Neural crest cell (in vitro differentiated cells): ENCODE data around the gene ZNF444. TPM values are rescaled to one million over a fixed set of nuclear protein-coding genes. Genes with fewer than 3 reads are reported as not detected.

Source experiments
- DNase-seq: peaks from one replicate; pipeline ENCODE4 v3.0.0; 2021; ENCODE audit warnings: low read depth, mixed read lengths, low spot score
- H3K27ac Mint-ChIP-seq: one replicate; pipeline ENCODE4 v1.8.0; 2021; ENCODE audit warnings: mild to moderate bottlenecking, mixed read lengths; ENCODE audit not compliant: unreplicated experiment
- H3K27me3 Mint-ChIP-seq: 2 replicates; pipeline ENCODE4 v1.8.0; 2021; ENCODE audit warnings: low read depth, mild to moderate bottlenecking, mixed read lengths
- H3K36me3 Mint-ChIP-seq: 2 replicates; pipeline ENCODE4 v1.8.0; 2021; ENCODE audit warnings: low read depth, mild to moderate bottlenecking, mixed read lengths
- H3K4me1 Mint-ChIP-seq: 2 replicates; pipeline ENCODE4 v1.8.0; 2021; ENCODE audit warnings: mixed read lengths
- H3K4me3 Mint-ChIP-seq: one replicate; pipeline ENCODE4 v1.8.0; 2021; ENCODE audit warnings: mild to moderate bottlenecking, mixed read lengths
- H3K9me3 Mint-ChIP-seq: 2 replicates; pipeline ENCODE4 v1.8.0; 2021; ENCODE audit warnings: mixed read lengths
- total RNA-seq: library from RNA; stranded (reverse); gene quantifications from 2 replicates; pipeline ENCODE4 v1.2.1, GENCODE V29; 2021
- TF ChIP-seq, protein P1 (sequence below): fragments of 200-600 bp; sonication (generic); conservative IDR thresholded peaks from 2 replicates; pipeline ENCODE4 v1.5.0; 2021; ENCODE audit warnings: antibody characterized with exemption, mild to moderate bottlenecking

Gene ZNF444
- total RNA-seq, 1 donor from 2014 or later: 51.5 TPM

DNA sequence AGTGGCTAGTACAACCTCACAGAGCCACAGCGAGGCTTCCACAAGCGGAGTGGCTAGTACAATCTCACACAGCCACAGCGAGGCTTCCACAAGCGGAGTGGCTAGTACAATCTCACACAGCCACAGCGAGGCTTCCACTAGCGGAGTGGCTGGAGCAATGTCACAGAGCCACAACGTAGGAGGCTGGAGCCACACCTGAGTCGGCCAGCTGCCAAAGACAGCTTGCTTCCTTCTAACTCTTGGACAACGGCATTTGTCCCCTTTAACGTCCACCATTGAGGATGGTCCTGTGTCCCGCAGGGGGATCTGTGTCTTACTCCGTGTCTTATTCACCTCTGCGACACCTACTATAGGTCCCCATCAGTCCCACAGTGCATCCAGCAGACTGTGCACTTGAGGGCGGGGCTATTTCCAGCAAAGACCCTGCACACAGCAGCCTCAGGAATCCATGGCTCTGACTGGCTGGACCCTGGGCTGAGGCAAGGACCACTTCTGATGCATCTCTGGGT lies 23.7 kb upstream of the ZNF444 start:
- H3K9me3 Mint-ChIP-seq: no peaks in the 10 kb centered on the region
- H3K4me1 Mint-ChIP-seq: peaks cover 47% of the 10 kb centered on the region
- DNase-seq: no peak
- no peak overlapping the region for H3K27ac Mint-ChIP-seq
- peak overlapping the region; percentile 78 for H3K4me3 Mint-ChIP-seq
- no peaks in the 10 kb centered on the region for H3K36me3 Mint-ChIP-seq
- H3K27me3 Mint-ChIP-seq: no peaks in the 10 kb centered on the region
- TF ChIP-seq, protein P1, sequence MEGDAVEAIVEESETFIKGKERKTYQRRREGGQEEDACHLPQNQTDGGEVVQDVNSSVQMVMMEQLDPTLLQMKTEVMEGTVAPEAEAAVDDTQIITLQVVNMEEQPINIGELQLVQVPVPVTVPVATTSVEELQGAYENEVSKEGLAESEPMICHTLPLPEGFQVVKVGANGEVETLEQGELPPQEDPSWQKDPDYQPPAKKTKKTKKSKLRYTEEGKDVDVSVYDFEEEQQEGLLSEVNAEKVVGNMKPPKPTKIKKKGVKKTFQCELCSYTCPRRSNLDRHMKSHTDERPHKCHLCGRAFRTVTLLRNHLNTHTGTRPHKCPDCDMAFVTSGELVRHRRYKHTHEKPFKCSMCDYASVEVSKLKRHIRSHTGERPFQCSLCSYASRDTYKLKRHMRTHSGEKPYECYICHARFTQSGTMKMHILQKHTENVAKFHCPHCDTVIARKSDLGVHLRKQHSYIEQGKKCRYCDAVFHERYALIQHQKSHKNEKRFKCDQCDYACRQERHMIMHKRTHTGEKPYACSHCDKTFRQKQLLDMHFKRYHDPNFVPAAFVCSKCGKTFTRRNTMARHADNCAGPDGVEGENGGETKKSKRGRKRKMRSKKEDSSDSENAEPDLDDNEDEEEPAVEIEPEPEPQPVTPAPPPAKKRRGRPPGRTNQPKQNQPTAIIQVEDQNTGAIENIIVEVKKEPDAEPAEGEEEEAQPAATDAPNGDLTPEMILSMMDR: no peak

- Mint-ChIP-seq H3K27ac (no peak overlapping the region), H3K27me3 (no peaks in the 10 kb centered on the region), H3K36me3 (no peaks in the 10 kb centered on the region), H3K9me3 (no peaks in the 10 kb centered on the region), H3K4me3 (peak overlapping the region; percentile 89), H3K4me1 (peaks cover 42% of the 10 kb centered on the region)
- DNase-seq: no peak
- TF ChIP-seq, protein P1: no peak
Measured at GRCh38 chr19:56117889-56118288, 23.2 kb upstream of the ZNF444 start.

- no peak for DNase-seq
- Mint-ChIP-seq H3K36me3 (no peaks in the 10 kb centered on the region), H3K4me3 (peak overlapping the region; percentile 89), H3K27ac (peak overlapping the region; percentile 57), H3K27me3 (no peaks in the 10 kb centered on the region), H3K9me3 (no peaks in the 10 kb centered on the region), H3K4me1 (peaks cover 37% of the 10 kb centered on the region)
- TF ChIP-seq, protein P1: no peak
Measured at GRCh38 chr19:56118666-56119581, 22.2 kb upstream of the ZNF444 start.

DNA sequence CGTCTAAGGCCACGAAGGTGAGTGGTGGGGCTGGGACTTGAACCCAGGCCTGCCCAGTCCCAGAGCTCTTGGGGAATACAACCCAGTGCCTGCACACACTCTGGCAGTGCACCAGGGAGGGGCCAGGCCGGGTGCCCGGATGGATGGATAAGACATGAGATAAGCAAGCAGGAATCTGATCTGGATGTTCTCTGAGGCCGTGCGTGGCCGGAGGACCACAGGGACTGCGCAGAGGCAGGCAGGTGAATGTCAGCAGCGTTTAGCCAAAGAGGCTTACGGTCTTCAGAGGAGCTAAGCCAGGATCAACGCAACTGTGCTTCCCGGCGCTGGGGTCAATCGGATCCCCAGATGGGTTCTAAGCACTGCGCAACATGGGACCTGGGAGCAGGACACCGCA lies 21.5 kb upstream of the ZNF444 start:
- Mint-ChIP-seq H3K36me3 (no peaks in the 10 kb centered on the region), H3K4me1 (peaks cover 34% of the 10 kb centered on the region), H3K27ac (peak overlapping the region; percentile 97), H3K9me3 (no peaks in the 10 kb centered on the region), H3K4me3 (peak overlapping the region; percentile 89), H3K27me3 (no peaks in the 10 kb centered on the region)
- no peak for DNase-seq
- TF ChIP-seq, protein P1: no peak

- no peak for DNase-seq
- Mint-ChIP-seq H3K27ac (peak overlapping the region; percentile 52), H3K4me3 (peak overlapping the region; percentile 89), H3K9me3 (no peaks in the 10 kb centered on the region), H3K4me1 (peaks cover 30% of the 10 kb centered on the region), H3K27me3 (no peaks in the 10 kb centered on the region), H3K36me3 (no peaks in the 10 kb centered on the region)
- TF ChIP-seq, protein P1: no peak
Measured at GRCh38 chr19:56120002-56120370, 21.1 kb upstream of the ZNF444 start.
